Esophagus squamous epithelium (tissue), 5 donors: Measurements from ENCODE around the gene EEF1A2. TPM values are rescaled to one million over a fixed set of nuclear protein-coding genes. Genes with fewer than 3 reads are reported as not detected.

Experiments used
- DNase-seq: peaks from one replicate; lab custom pipeline; 2025; lab: John Stamatoyannopoulos, UW
- H3K27ac ChIP-seq, 4 donors: fragments of 200-600 bp; sonication (generic); one replicate each; pipeline ENCODE4 v1.5.1; 2016 to 2019; ENCODE audit warnings: mild to moderate bottlenecking in 1 of 4
- H3K27me3 ChIP-seq, 4 donors: fragments of 200-600 bp; sonication (generic); 1 replicate in 3 of 4; 2 replicates in 1 of 4; pipeline versions ENCODE4 v1.5.1 to v1.6.0; 2017 to 2021; ENCODE audit warnings: antibody characterized with exemption in 1 of 4
- H3K36me3 ChIP-seq, 3 donors: fragments of 200-600 bp; sonication (generic); one replicate each; pipeline ENCODE4 v1.5.1; 2016 to 2019
- H3K4me1 ChIP-seq, 3 donors: fragments of 200-600 bp; sonication (generic); one replicate each; pipeline ENCODE4 v1.5.1; 2017 to 2019
- H3K4me3 ChIP-seq, 4 donors: fragments of 200-600 bp; sonication (generic); 1 replicate in 3 of 4; 2 replicates in 1 of 4; pipeline ENCODE4 v1.5.1; 2016 to 2019; ENCODE audit warnings: mild to moderate bottlenecking in 2 of 4, moderate library complexity in 1 of 4
- H3K9me3 ChIP-seq, 3 donors: fragments of 200-600 bp; sonication (generic); one replicate each; pipeline ENCODE4 v1.5.1; 2016 to 2019
- CTCF ChIP-seq, 6 experiments: fragments of 450-650 bp in 4 of 6; fragments of 200-600 bp in 2 of 6; sonication (generic) in 2 of 6; IDR thresholded peaks; one replicate each; pipeline ENCODE4 v1.5.1; 2016 to 2019; ENCODE audit warnings: antibody characterized with exemption in 6 of 6, mild to moderate bottlenecking in 4 of 6, moderate library complexity in 4 of 6
- POLR2A ChIP-seq, 4 donors: fragments of 450-650 bp; IDR thresholded peaks; one replicate each; pipeline ENCODE4 v1.6.1; 2017; ENCODE audit warnings: antibody characterized with exemption in 4 of 4, mild to moderate bottlenecking in 4 of 4, moderate library complexity in 3 of 4
- WGBS, 2 donors: methylation state at CpG; one replicate each; pipeline ENCODE4 v1.1.5; 2018; 5-methylcytosine and 5-hydroxymethylcytosine counted together
- intact Hi-C: fragments of 100-400 bp; cut with DNase I; formaldehyde crosslinking; loops from one replicate; pipeline ENCODE4 v1.15.0; 2022
- total RNA-seq, 4 donors: library from RNA; depleted of rRNA; stranded (reverse); fragments of >200 nt; gene quantifications; one replicate each; pipeline ENCODE4 v1.1.0, GENCODE V29; 2016
- donor health status: DM: yes; HTN: yes; CAD: no.

EEF1A2 gene
- total RNA-seq, 4 donors from 2014 or later = 0.44 to 3.1 (median 1.9) TPM

GRCh38 chr20:63491635-63492230, 7.2 kb downstream of the EEF1A2 start:
- Histone ChIP-seq H3K27ac (no peak overlapping the region), H3K36me3 (no peaks in the 10 kb centered on the region), H3K4me3 (no peak overlapping the region), H3K9me3 (no peaks in the 10 kb centered on the region), H3K4me1 (peaks cover 5 to 16% (median 8%) of the 10 kb centered on the region in 3 donors), H3K27me3 (peaks cover 0 to 80% (median 15%) of the 10 kb centered on the region in 4 donors)
- WGBS, 2 donors = 52 to 64% methylated on average over 4 of the region's 4 CpGs
- no peak for DNase-seq
- intact Hi-C loops = no loop called here
- TF ChIP-seq CTCF (IDR thresholded peaks at IDR 0.05) (no peak), POLR2A (IDR thresholded peaks at IDR 0.05) (no peak)

GRCh38 chr20:63491078-63491477, 7.8 kb downstream of the EEF1A2 start:
- Histone ChIP-seq H3K36me3 (no peaks in the 10 kb centered on the region), H3K4me3 (no peak overlapping the region), H3K27me3 (peaks cover 0 to 80% (median 12%) of the 10 kb centered on the region in 4 donors), H3K27ac (no peak overlapping the region), H3K9me3 (no peaks in the 10 kb centered on the region), H3K4me1 (peaks cover 0 to 10% (median 2%) of the 10 kb centered on the region in 3 donors)
- WGBS, 2 donors = 60% methylated on average over 2 of the region's 4 CpGs; no CpG with 5 or more reads in 1 of the 2 donors
- TF ChIP-seq CTCF (IDR thresholded peaks at IDR 0.05) = no peak
- TF ChIP-seq POLR2A (IDR thresholded peaks at IDR 0.05) = no peak
- no peak for DNase-seq
- intact Hi-C loops = no loop called here

- intact Hi-C loops = no loop called here
- Histone ChIP-seq H3K36me3 (no peaks in the 10 kb centered on the region), H3K4me3 (no peak overlapping the region), H3K4me1 (peaks cover 0 to 5% (median 0%) of the 10 kb centered on the region in 3 donors), H3K27ac (no peak overlapping the region), H3K27me3 (peaks cover 0 to 80% (median 12%) of the 10 kb centered on the region in 4 donors), H3K9me3 (no peaks in the 10 kb centered on the region)
- DNase-seq = no peak
- 83 to 87% methylated on average over 16 of the region's 24 CpGs for WGBS, 2 donors
- TF ChIP-seq CTCF (IDR thresholded peaks at IDR 0.05) (no peak), POLR2A (IDR thresholded peaks at IDR 0.05) (no peak)
These were observed 8.5 kb downstream of the EEF1A2 start for GRCh38 chr20:63490416-63490815.

GRCh38 chr20:63488315-63489251, 10.3 kb downstream of the EEF1A2 start:
- Histone ChIP-seq H3K36me3 (no peaks in the 10 kb centered on the region), H3K27me3 (peaks cover 0 to 80% (median 12%) of the 10 kb centered on the region in 4 donors), H3K4me1 (peaks cover 0 to 5% (median 0%) of the 10 kb centered on the region in 3 donors), H3K4me3 (no peak overlapping the region), H3K9me3 (no peaks in the 10 kb centered on the region), H3K27ac (no peak overlapping the region)
- intact Hi-C loops = no loop called here
- no peak for DNase-seq
- TF ChIP-seq CTCF (IDR thresholded peaks at IDR 0.05) = no peak
- TF ChIP-seq POLR2A (IDR thresholded peaks at IDR 0.05) = no peak
- WGBS, 2 donors = 40% methylated on average over 2 of the region's 83 CpGs; no CpG with 5 or more reads in 1 of the 2 donors
